Suprapubic skin (tissue), 4 donors: ENCODE results near the gene GRK5. TPM values are rescaled to one million over a fixed set of nuclear protein-coding genes. Genes with fewer than 3 reads are reported as not detected.

Experiments
- DNase-seq, 2 donors: peaks; one replicate each; pipeline ENCODE4 v3.0.0-alpha.2; 2019; ENCODE audit warnings: low spot score in 2 of 2
- H3K27ac ChIP-seq: fragments of 200-600 bp; sonication (generic); one replicate; pipeline ENCODE4 v1.5.1; 2019
- H3K27me3 ChIP-seq: fragments of 200-600 bp; sonication (generic); one replicate; pipeline ENCODE4 v1.5.1; 2019
- H3K36me3 ChIP-seq: fragments of 200-600 bp; sonication (generic); one replicate; pipeline ENCODE4 v1.5.1; 2019
- H3K4me1 ChIP-seq: fragments of 200-600 bp; sonication (generic); one replicate; pipeline ENCODE4 v1.5.1; 2019
- H3K4me3 ChIP-seq: fragments of 200-600 bp; sonication (generic); one replicate; pipeline ENCODE4 v1.5.1; 2019; ENCODE audit warnings: mild to moderate bottlenecking
- H3K9me3 ChIP-seq: fragments of 200-600 bp; sonication (generic); one replicate; pipeline ENCODE4 v1.5.1; 2019
- CTCF ChIP-seq, 2 donors: fragments of 200-600 bp in 1 of 2; fragments of 450-650 bp in 1 of 2; sonication (generic) in 1 of 2; IDR thresholded peaks; one replicate each; pipeline ENCODE4 v1.5.1; 2016 to 2019; ENCODE audit warnings: antibody characterized with exemption in 2 of 2, mild to moderate bottlenecking in 1 of 2, moderate library complexity in 1 of 2
- EP300 ChIP-seq: sonication (generic); formaldehyde crosslinking; IDR thresholded peaks from one replicate; pipeline ENCODE4 v1.6.1; 2017; ENCODE audit warnings: antibody characterized with exemption
- POLR2A ChIP-seq, 2 donors: fragments of 450-650 bp; IDR thresholded peaks; one replicate each; pipeline ENCODE4 v1.6.1; 2017; ENCODE audit warnings: antibody characterized with exemption in 2 of 2, mild to moderate bottlenecking in 2 of 2, moderate library complexity in 2 of 2
- POLR2AphosphoS5 ChIP-seq, 3 donors: sonication (generic); formaldehyde crosslinking; IDR thresholded peaks; one replicate each; pipeline ENCODE4 v1.6.1; 2017; ENCODE audit warnings: antibody characterized with exemption in 3 of 3
- WGBS: methylation state at CpG from one replicate; pipeline ENCODE4 v1.1.5; 2018; 5-methylcytosine and 5-hydroxymethylcytosine counted together
- total RNA-seq, 4 donors: library from RNA; depleted of rRNA; stranded (reverse); fragments of >200 nt; gene quantifications; one replicate each; pipeline ENCODE4 v1.1.0, GENCODE V29; 2016

The GRK5 gene
- total RNA-seq, 4 donors from 2014 or later, result 4.8 to 9.0 (median 6.7) TPM

- H3K9me3 ChIP-seq, result no peaks in the 10 kb centered on the region
- no peaks in the 10 kb centered on the region for H3K27me3 ChIP-seq
- H3K36me3 ChIP-seq, result no peaks in the 10 kb centered on the region
- 88% methylated on average over 3 of the region's 3 CpGs for WGBS
- TF ChIP-seq CTCF (IDR thresholded peaks at IDR 0.05) (no peak), POLR2A (IDR thresholded peaks at IDR 0.05) (no peak), POLR2AphosphoS5 (IDR thresholded peaks at IDR 0.05) (no peak), EP300 (no peak)
- peaks cover 9% of the 10 kb centered on the region for H3K4me1 ChIP-seq
- H3K4me3 ChIP-seq, result no peak overlapping the region
- no peak overlapping the region for H3K27ac ChIP-seq
- DNase-seq, result no peak
These were observed 112.5 kb downstream of the GRK5 start for GRCh38 chr10:119319920-119320258.

GRCh38 chr10:119320981-119321380 is 113.6 kb downstream of the GRK5 start:
- 73% methylated on average over 5 of the region's 6 CpGs for WGBS
- peaks cover 3% of the 10 kb centered on the region for H3K4me1 ChIP-seq

GRCh38 chr10:119323085-119324016 is 116.0 kb downstream of the GRK5 start:
- WGBS, result 71% methylated on average over 16 of the region's 16 CpGs
- TF ChIP-seq POLR2A (IDR thresholded peaks at IDR 0.05) (no peak), EP300 (no peak), CTCF (IDR thresholded peaks at IDR 0.05) (no peak), POLR2AphosphoS5 (IDR thresholded peaks at IDR 0.05) (no peak)

More at GRCh38 chr10:119320981-119321380, 113.6 kb downstream of the GRK5 start:
- Histone ChIP-seq H3K4me3 (no peak overlapping the region), H3K27ac (no peak overlapping the region), H3K9me3 (no peaks in the 10 kb centered on the region), H3K27me3 (no peaks in the 10 kb centered on the region), H3K36me3 (no peaks in the 10 kb centered on the region)
- no peak for DNase-seq
- TF ChIP-seq POLR2A (IDR thresholded peaks at IDR 0.05), result no peak
- TF ChIP-seq EP300, result no peak
- no peak for TF ChIP-seq CTCF (IDR thresholded peaks at IDR 0.05)
- no peak for TF ChIP-seq POLR2AphosphoS5 (IDR thresholded peaks at IDR 0.05)

GRCh38 chr10:119325131-119325530 is 117.8 kb downstream of the GRK5 start:
- no peak for TF ChIP-seq CTCF (IDR thresholded peaks at IDR 0.05)
- TF ChIP-seq POLR2AphosphoS5 (IDR thresholded peaks at IDR 0.05), result no peak
- TF ChIP-seq EP300, result no peak
- no peak for TF ChIP-seq POLR2A (IDR thresholded peaks at IDR 0.05)
- WGBS, result 83% methylated on average over 2 of the region's 3 CpGs
- no peaks in the 10 kb centered on the region for H3K27me3 ChIP-seq
- no peaks in the 10 kb centered on the region for H3K36me3 ChIP-seq
- peaks cover 3% of the 10 kb centered on the region for H3K4me1 ChIP-seq
- H3K27ac ChIP-seq, result no peak overlapping the region
- no peak for DNase-seq
- no peaks in the 10 kb centered on the region for H3K9me3 ChIP-seq
- H3K4me3 ChIP-seq, result no peak overlapping the region

More at GRCh38 chr10:119323085-119324016, 116.0 kb downstream of the GRK5 start:
- Histone ChIP-seq H3K4me3 (no peak overlapping the region), H3K9me3 (no peaks in the 10 kb centered on the region), H3K27ac (no peak overlapping the region), H3K4me1 (peaks cover 3% of the 10 kb centered on the region), H3K36me3 (no peaks in the 10 kb centered on the region), H3K27me3 (no peaks in the 10 kb centered on the region)
- no peak for DNase-seq

GRCh38 chr10:119326167-119326566 is 118.8 kb downstream of the GRK5 start:
- Histone ChIP-seq H3K4me3 (no peak overlapping the region), H3K27me3 (no peaks in the 10 kb centered on the region), H3K36me3 (no peaks in the 10 kb centered on the region), H3K4me1 (peaks cover 3% of the 10 kb centered on the region), H3K9me3 (no peaks in the 10 kb centered on the region), H3K27ac (no peak overlapping the region)
- WGBS, result 89% methylated on average over 9 of the region's 10 CpGs
- TF ChIP-seq POLR2AphosphoS5 (IDR thresholded peaks at IDR 0.05) (no peak), EP300 (no peak), POLR2A (IDR thresholded peaks at IDR 0.05) (no peak), CTCF (IDR thresholded peaks at IDR 0.05) (no peak)
- no peak for DNase-seq
